Peyer's patch (tissue), 4 donors: ENCODE data around the gene CDCP2.

Experiments used
- POLR2A ChIP-seq, 2 donors: fragments of 450-650 bp; IDR thresholded peaks; one replicate each; pipeline ENCODE4 v1.5.1; 2017; ENCODE audit warnings: antibody characterized with exemption in 2 of 2, mild to moderate bottlenecking in 2 of 2, moderate library complexity in 2 of 2
- TF ChIP-seq, protein P1 (sequence below), 6 experiments: fragments of 450-650 bp in 4 of 6; fragments of 200-600 bp in 2 of 6; sonication (generic) in 1 of 6; IDR thresholded peaks; one replicate each; pipeline ENCODE4 v1.5.1; 2017 to 2019; ENCODE audit warnings: antibody characterized with exemption in 6 of 6, mild to moderate bottlenecking in 3 of 6, moderate library complexity in 1 of 6

- TF ChIP-seq, protein P1, sequence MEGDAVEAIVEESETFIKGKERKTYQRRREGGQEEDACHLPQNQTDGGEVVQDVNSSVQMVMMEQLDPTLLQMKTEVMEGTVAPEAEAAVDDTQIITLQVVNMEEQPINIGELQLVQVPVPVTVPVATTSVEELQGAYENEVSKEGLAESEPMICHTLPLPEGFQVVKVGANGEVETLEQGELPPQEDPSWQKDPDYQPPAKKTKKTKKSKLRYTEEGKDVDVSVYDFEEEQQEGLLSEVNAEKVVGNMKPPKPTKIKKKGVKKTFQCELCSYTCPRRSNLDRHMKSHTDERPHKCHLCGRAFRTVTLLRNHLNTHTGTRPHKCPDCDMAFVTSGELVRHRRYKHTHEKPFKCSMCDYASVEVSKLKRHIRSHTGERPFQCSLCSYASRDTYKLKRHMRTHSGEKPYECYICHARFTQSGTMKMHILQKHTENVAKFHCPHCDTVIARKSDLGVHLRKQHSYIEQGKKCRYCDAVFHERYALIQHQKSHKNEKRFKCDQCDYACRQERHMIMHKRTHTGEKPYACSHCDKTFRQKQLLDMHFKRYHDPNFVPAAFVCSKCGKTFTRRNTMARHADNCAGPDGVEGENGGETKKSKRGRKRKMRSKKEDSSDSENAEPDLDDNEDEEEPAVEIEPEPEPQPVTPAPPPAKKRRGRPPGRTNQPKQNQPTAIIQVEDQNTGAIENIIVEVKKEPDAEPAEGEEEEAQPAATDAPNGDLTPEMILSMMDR (IDR thresholded peaks at IDR 0.05), result no peak
- TF ChIP-seq POLR2A (IDR thresholded peaks at IDR 0.05), result no peak
These were observed 20.3 kb downstream of the CDCP2 start for GRCh38 chr1:54132495-54132894.
